ENCODE data around the gene EPPIN.

EPPIN gene

GRCh38 chr20:45555198-45555597, 8.0 kb upstream of the EPPIN start:
- H3K36me3 Mint-ChIP-seq = peaks cover 3% of the 10 kb centered on the region
- no peak for ATAC-seq
- H3K4me3 Mint-ChIP-seq = no peak overlapping the region
- H3K4me1 Mint-ChIP-seq = no peaks in the 10 kb centered on the region
- H3K27me3 Mint-ChIP-seq = peaks cover 38% of the 10 kb centered on the region
- peaks cover 4% of the 10 kb centered on the region for H3K9me3 Mint-ChIP-seq
- no peak overlapping the region for H3K27ac Mint-ChIP-seq

- Mint-ChIP-seq H3K9me3 (peaks cover 8% of the 10 kb centered on the region), H3K36me3 (peaks cover 8% of the 10 kb centered on the region), H3K27ac (no peak overlapping the region), H3K27me3 (peaks cover 46% of the 10 kb centered on the region), H3K4me3 (no peak overlapping the region), H3K4me1 (no peaks in the 10 kb centered on the region)
- no peak for ATAC-seq
Measured at GRCh38 chr20:45552456-45552855, 5.3 kb upstream of the EPPIN start.

GRCh38 chr20:45550765-45551164, 3.6 kb upstream of the EPPIN start:
- H3K27ac Mint-ChIP-seq = no peak overlapping the region
- ATAC-seq = no peak
- no peak overlapping the region for H3K4me3 Mint-ChIP-seq
- peaks cover 8% of the 10 kb centered on the region for H3K9me3 Mint-ChIP-seq
- H3K27me3 Mint-ChIP-seq = peaks cover 41% of the 10 kb centered on the region
- H3K36me3 Mint-ChIP-seq = peaks cover 8% of the 10 kb centered on the region
- H3K4me1 Mint-ChIP-seq = no peaks in the 10 kb centered on the region

GRCh38 chr20:45548410-45548809, 1.2 kb upstream of the EPPIN start:
- Mint-ChIP-seq H3K36me3 (peaks cover 8% of the 10 kb centered on the region), H3K27ac (no peak overlapping the region), H3K4me3 (no peak overlapping the region), H3K4me1 (no peaks in the 10 kb centered on the region), H3K27me3 (peaks cover 33% of the 10 kb centered on the region), H3K9me3 (peaks cover 8% of the 10 kb centered on the region)
- ATAC-seq = no peak

- Mint-ChIP-seq H3K36me3 (peaks cover 8% of the 10 kb centered on the region), H3K27ac (no peak overlapping the region), H3K4me3 (no peak overlapping the region), H3K9me3 (peaks cover 9% of the 10 kb centered on the region), H3K27me3 (peaks cover 45% of the 10 kb centered on the region), H3K4me1 (no peaks in the 10 kb centered on the region)
- ATAC-seq = no peak
Measured at GRCh38 chr20:45545754-45546453, 1.3 kb downstream of the EPPIN start.

GRCh38 chr20:45545351-45545750, 1.9 kb downstream of the EPPIN start:
- Mint-ChIP-seq H3K9me3 (peaks cover 8% of the 10 kb centered on the region), H3K4me3 (no peak overlapping the region), H3K36me3 (peaks cover 6% of the 10 kb centered on the region), H3K27me3 (peaks cover 41% of the 10 kb centered on the region), H3K4me1 (no peaks in the 10 kb centered on the region), H3K27ac (no peak overlapping the region)
- ATAC-seq = no peak

- Mint-ChIP-seq H3K36me3 (no peaks in the 10 kb centered on the region), H3K27ac (no peak within 1 kb of the TSS), H3K27me3 (peaks cover 22% of the 10 kb centered on the region), H3K4me1 (no peaks in the 10 kb centered on the region), H3K4me3 (no peak within 1 kb of the TSS), H3K9me3 (peaks cover 2% of the 10 kb centered on the region)
- ATAC-seq = no peak
Measured at GRCh38 chr20:45539382-45539781, 7.8 kb downstream of the EPPIN start, which contains the start of gene WFDC6. TSS of gene WFDC6 (minus strand) at chr20:45539482. CDS start at chr20:45539407, 75 bp downstream.

GRCh38 chr20:45538209-45538799, 8.9 kb downstream of the EPPIN start:
- Mint-ChIP-seq H3K9me3 (peaks cover 2% of the 10 kb centered on the region), H3K27me3 (peaks cover 22% of the 10 kb centered on the region), H3K4me1 (no peaks in the 10 kb centered on the region), H3K36me3 (no peaks in the 10 kb centered on the region), H3K27ac (no peak overlapping the region), H3K4me3 (no peak overlapping the region)
- no peak for ATAC-seq

- no peak overlapping the region for H3K27ac Mint-ChIP-seq
- ATAC-seq = no peak
- no peaks in the 10 kb centered on the region for H3K9me3 Mint-ChIP-seq
- no peak overlapping the region for H3K4me3 Mint-ChIP-seq
- H3K4me1 Mint-ChIP-seq = no peaks in the 10 kb centered on the region
- H3K36me3 Mint-ChIP-seq = no peaks in the 10 kb centered on the region
- H3K27me3 Mint-ChIP-seq = peaks cover 71% of the 10 kb centered on the region
Measured at GRCh38 chr20:45527294-45527693, 19.9 kb downstream of the EPPIN start.

GRCh38 chr20:45523821-45524220, 23.4 kb downstream of the EPPIN start:
- H3K27me3 Mint-ChIP-seq = peaks cover 54% of the 10 kb centered on the region
- H3K27ac Mint-ChIP-seq = no peak overlapping the region
- no peaks in the 10 kb centered on the region for H3K9me3 Mint-ChIP-seq
- H3K4me1 Mint-ChIP-seq = no peaks in the 10 kb centered on the region
- H3K36me3 Mint-ChIP-seq = no peaks in the 10 kb centered on the region
- ATAC-seq = no peak
- no peak overlapping the region for H3K4me3 Mint-ChIP-seq

- ATAC-seq = no peak
- H3K36me3 Mint-ChIP-seq = no peaks in the 10 kb centered on the region
- H3K9me3 Mint-ChIP-seq = no peaks in the 10 kb centered on the region
- no peak overlapping the region for H3K27ac Mint-ChIP-seq
- H3K27me3 Mint-ChIP-seq = peaks cover 26% of the 10 kb centered on the region
- H3K4me3 Mint-ChIP-seq = no peak overlapping the region
- H3K4me1 Mint-ChIP-seq = no peaks in the 10 kb centered on the region
Measured at GRCh38 chr20:45518282-45518681, 28.9 kb downstream of the EPPIN start.

- H3K27ac Mint-ChIP-seq = no peak within 1 kb of the TSS
- H3K4me1 Mint-ChIP-seq = no peaks in the 10 kb centered on the region
- ATAC-seq = no peak
- no peak within 1 kb of the TSS for H3K4me3 Mint-ChIP-seq
- H3K27me3 Mint-ChIP-seq = peaks cover 31% of the 10 kb centered on the region
- H3K9me3 Mint-ChIP-seq = no peaks in the 10 kb centered on the region
- H3K36me3 Mint-ChIP-seq = no peaks in the 10 kb centered on the region
Measured at GRCh38 chr20:45515147-45515913, 31.9 kb downstream of the EPPIN start, which contains the start of gene SPINT3. TSS of gene SPINT3 (minus strand) at chr20:45515622. CDS start at chr20:45515608, 14 bp downstream.

- H3K27ac Mint-ChIP-seq = no peak overlapping the region
- peaks cover 20% of the 10 kb centered on the region for H3K4me1 Mint-ChIP-seq
Measured at GRCh38 chr20:45510242-45510862, 36.8 kb downstream of the EPPIN start.

GRCh38 chr20:45509091-45509490, 38.1 kb downstream of the EPPIN start:
- H3K36me3 Mint-ChIP-seq = no peaks in the 10 kb centered on the region
- no peak for ATAC-seq

More at GRCh38 chr20:45510242-45510862, 36.8 kb downstream of the EPPIN start:
- no peak for ATAC-seq
- Mint-ChIP-seq H3K9me3 (no peaks in the 10 kb centered on the region), H3K27me3 (peaks cover 52% of the 10 kb centered on the region), H3K4me3 (no peak overlapping the region), H3K36me3 (no peaks in the 10 kb centered on the region)

More at GRCh38 chr20:45509091-45509490, 38.1 kb downstream of the EPPIN start:
- Mint-ChIP-seq H3K4me1 (peaks cover 20% of the 10 kb centered on the region), H3K9me3 (no peaks in the 10 kb centered on the region), H3K4me3 (no peak overlapping the region), H3K27ac (no peak overlapping the region), H3K27me3 (peaks cover 57% of the 10 kb centered on the region)

Measured in stimulated activated memory B cell treated with anti-CD40 and anti-IgM and Interleukin-4, amounts not matched to agents 10 μg/mL and 1 μg/mL and 100 μg/mL, for 72 hours (primary cell).